ENCODE results near the gene SEMA3F.

DNA sequence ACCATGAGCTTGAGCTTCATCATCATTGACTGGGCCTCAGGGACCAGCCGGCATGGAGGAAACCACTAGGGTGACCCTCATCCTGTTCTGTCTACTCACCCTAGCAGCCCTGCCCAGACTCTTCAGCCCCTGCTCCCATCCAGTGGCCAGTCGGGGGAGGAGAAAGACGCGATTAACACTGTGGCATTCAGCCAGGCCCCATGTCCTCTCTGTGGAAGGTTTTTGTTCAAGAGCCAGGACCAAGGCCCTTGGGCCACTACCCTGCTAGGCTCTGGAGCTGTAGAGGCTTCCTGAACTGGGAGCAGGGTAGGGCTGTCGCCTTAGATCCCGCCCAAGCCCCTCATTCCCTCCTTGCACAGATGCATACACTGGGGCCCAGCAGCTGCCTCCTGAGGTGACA, 65.0 kb downstream of the SEMA3F start:
- TF ChIP-seq POLR2A (IDR thresholded peaks at IDR 0.05) (no peak), POLR2AphosphoS5 (IDR thresholded peaks at IDR 0.05) (no peak)
- TF ChIP-seq, protein P1, sequence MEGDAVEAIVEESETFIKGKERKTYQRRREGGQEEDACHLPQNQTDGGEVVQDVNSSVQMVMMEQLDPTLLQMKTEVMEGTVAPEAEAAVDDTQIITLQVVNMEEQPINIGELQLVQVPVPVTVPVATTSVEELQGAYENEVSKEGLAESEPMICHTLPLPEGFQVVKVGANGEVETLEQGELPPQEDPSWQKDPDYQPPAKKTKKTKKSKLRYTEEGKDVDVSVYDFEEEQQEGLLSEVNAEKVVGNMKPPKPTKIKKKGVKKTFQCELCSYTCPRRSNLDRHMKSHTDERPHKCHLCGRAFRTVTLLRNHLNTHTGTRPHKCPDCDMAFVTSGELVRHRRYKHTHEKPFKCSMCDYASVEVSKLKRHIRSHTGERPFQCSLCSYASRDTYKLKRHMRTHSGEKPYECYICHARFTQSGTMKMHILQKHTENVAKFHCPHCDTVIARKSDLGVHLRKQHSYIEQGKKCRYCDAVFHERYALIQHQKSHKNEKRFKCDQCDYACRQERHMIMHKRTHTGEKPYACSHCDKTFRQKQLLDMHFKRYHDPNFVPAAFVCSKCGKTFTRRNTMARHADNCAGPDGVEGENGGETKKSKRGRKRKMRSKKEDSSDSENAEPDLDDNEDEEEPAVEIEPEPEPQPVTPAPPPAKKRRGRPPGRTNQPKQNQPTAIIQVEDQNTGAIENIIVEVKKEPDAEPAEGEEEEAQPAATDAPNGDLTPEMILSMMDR (IDR thresholded peaks at IDR 0.05): no peak

Measured in upper lobe of left lung (tissue), 4 donors.